Prostate gland (tissue), 2 donors: ENCODE measurements around the gene TMEM212. TPM values are rescaled to one million over a fixed set of nuclear protein-coding genes. Genes with fewer than 3 reads are reported as not detected.

Source experiments
- DNase-seq: peaks from one replicate; pipeline ENCODE4 v3.0.0-alpha.2; 2019; ENCODE audit warnings: low spot score
- H3K27ac ChIP-seq, 2 donors: fragments of 200-600 bp; sonication (generic); 2 replicates each; pipeline ENCODE4 v1.5.1; 2017 to 2019
- H3K27me3 ChIP-seq: fragments of 200-600 bp; sonication (generic); replicated peaks from 2 replicates; pipeline ENCODE4 v1.5.1; 2019; ENCODE audit not compliant: insufficient read depth
- H3K36me3 ChIP-seq, 2 donors: fragments of 200-600 bp; sonication (generic); 1 replicate in 1 of 2; 2 replicates in 1 of 2; pipeline versions ENCODE4 v1.5.1 to v1.8.1; 2017 to 2019
- H3K4me1 ChIP-seq: fragments of 200-600 bp; sonication (generic); replicated peaks from 2 replicates; pipeline ENCODE4 v1.5.1; 2019
- H3K4me3 ChIP-seq, 2 donors: fragments of 200-600 bp; sonication (generic); 2 replicates each; pipeline ENCODE4 v1.5.1; 2017 to 2019
- H3K9me3 ChIP-seq: fragments of 200-600 bp; sonication (generic); 2 replicates; pipeline ENCODE4 v1.5.1; 2017
- CTCF ChIP-seq, 4 experiments: fragments of 200-600 bp in 2 of 4; fragments of 450-650 bp in 2 of 4; sonication (generic) in 2 of 4; IDR thresholded peaks; 1 replicate in 3 of 4; 2 replicates in 1 of 4; pipeline ENCODE4 v1.5.1; 2016 to 2019; ENCODE audit warnings: antibody characterized with exemption in 4 of 4, mild to moderate bottlenecking in 2 of 4, moderate library complexity in 2 of 4
- POLR2A ChIP-seq: fragments of 450-650 bp; IDR thresholded peaks from one replicate; pipeline ENCODE4 v1.6.1; 2016; ENCODE audit warnings: antibody characterized with exemption, mild to moderate bottlenecking
- POLR2AphosphoS5 ChIP-seq: sonication (generic); formaldehyde crosslinking; IDR thresholded peaks from one replicate; pipeline ENCODE4 v1.6.1; 2017; ENCODE audit warnings: antibody characterized with exemption
- WGBS: methylation state at CpG from one replicate; pipeline ENCODE4 v1.1.5; 2018; 5-methylcytosine and 5-hydroxymethylcytosine counted together
- intact Hi-C: fragments of 100-400 bp; cut with DNase I; formaldehyde crosslinking; loops from one replicate; pipeline ENCODE4 v1.14.2; 2022
- total RNA-seq, 2 donors: library from RNA; depleted of rRNA; stranded (reverse); fragments of >200 nt; gene quantifications; one replicate each; pipeline ENCODE4 v1.1.0, GENCODE V29; 2016

Gene TMEM212
- total RNA-seq, 2 donors from 2014 or later: not detected

DNA sequence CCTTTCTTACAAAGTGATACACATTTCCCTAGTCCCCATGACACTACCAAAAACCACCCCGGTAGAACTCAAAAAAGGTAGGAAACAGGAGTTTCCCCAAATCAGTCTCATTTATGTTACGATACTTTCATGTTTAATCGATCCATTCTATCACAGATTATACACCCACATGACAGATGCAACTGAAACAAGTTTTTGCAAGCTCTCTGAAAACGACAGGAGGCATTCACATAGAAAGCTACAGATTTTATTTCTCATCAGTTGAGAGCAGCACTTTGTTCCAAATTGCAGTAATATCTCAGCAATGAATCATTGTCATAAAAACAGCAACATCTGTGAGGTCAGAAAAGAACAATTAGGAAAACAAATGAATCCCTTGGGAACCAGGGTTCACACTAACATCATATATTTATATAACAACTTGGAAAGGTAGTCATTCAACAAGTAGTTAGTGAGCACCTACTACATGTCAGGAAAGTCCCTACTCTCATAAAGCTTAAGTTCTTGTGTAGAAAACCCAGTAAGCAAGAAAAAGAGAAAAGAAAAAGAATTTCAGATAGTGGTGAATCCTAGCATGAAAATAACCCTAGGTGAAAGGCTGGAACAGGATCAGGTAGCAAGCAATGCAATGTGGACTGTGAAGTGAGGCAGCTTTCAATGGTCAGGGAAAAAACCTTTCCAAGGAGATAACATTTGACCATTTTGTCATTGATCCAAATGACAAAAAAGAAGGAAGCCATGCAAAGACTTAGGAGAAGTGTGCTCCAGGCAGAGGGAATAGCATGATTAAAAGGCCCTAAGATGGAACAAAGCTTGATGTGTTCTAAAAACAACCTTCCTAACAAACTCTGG is 41.2 kb upstream of the TMEM212 start:
- H3K9me3 ChIP-seq: no peaks in the 10 kb centered on the region
- H3K4me1 ChIP-seq: no peaks in the 10 kb centered on the region
- H3K36me3 ChIP-seq: no peaks in the 10 kb centered on the region
- no peaks in the 10 kb centered on the region for H3K27me3 ChIP-seq
- no peak for TF ChIP-seq POLR2A
- no peak for TF ChIP-seq CTCF (IDR thresholded peaks at IDR 0.05)
- TF ChIP-seq POLR2AphosphoS5: no peak
- DNase-seq: no peak
- intact Hi-C loops: no loop called here
- H3K27ac ChIP-seq: no peak overlapping the region
- no peak overlapping the region for H3K4me3 ChIP-seq
- WGBS: 46% methylated on average over 4 of the region's 4 CpGs

- Histone ChIP-seq H3K4me1 (no peaks in the 10 kb centered on the region), H3K27me3 (no peaks in the 10 kb centered on the region), H3K9me3 (no peaks in the 10 kb centered on the region), H3K36me3 (no peaks in the 10 kb centered on the region), H3K27ac (no peak overlapping the region), H3K4me3 (no peak overlapping the region)
- TF ChIP-seq POLR2AphosphoS5 (no peak), POLR2A (no peak), CTCF (IDR thresholded peaks at IDR 0.05) (no peak)
- intact Hi-C loops: no loop called here
- no peak for DNase-seq
- WGBS: 80% methylated on average over 3 of the region's 3 CpGs
Measured at GRCh38 chr3:171802590-171802956, 40.6 kb upstream of the TMEM212 start.

GRCh38 chr3:171803044-171803443 is 40.1 kb upstream of the TMEM212 start:
- whole genome bisulfite sequencing: 93% methylated on average over 4 of the region's 4 CpGs
- Histone ChIP-seq H3K4me1 (no peaks in the 10 kb centered on the region), H3K36me3 (no peaks in the 10 kb centered on the region), H3K9me3 (no peaks in the 10 kb centered on the region), H3K27ac (no peak overlapping the region), H3K27me3 (no peaks in the 10 kb centered on the region), H3K4me3 (no peak overlapping the region)
- no peak for DNase-seq
- intact Hi-C loops: no loop called here
- TF ChIP-seq POLR2A (no peak), CTCF (IDR thresholded peaks at IDR 0.05) (no peak)

GRCh38 chr3:171804618-171805389 is 38.3 kb upstream of the TMEM212 start:
- H3K4me1 ChIP-seq: no peaks in the 10 kb centered on the region

More at GRCh38 chr3:171804618-171805389, 38.3 kb upstream of the TMEM212 start:
- Histone ChIP-seq H3K27ac (peak overlapping the region; percentile 22 to 23), H3K36me3 (no peaks in the 10 kb centered on the region), H3K27me3 (no peaks in the 10 kb centered on the region), H3K4me3 (no peak overlapping the region), H3K9me3 (no peaks in the 10 kb centered on the region)
- 42% methylated on average over 6 of the region's 6 CpGs for WGBS
- intact Hi-C loops: no loop called here
- no peak for TF ChIP-seq CTCF (IDR thresholded peaks at IDR 0.05)
- no peak for DNase-seq
